CD14-positive monocyte (primary cell): ENCODE measurements around the gene DNAJB13. TPM values are rescaled to one million over a fixed set of nuclear protein-coding genes. Genes with fewer than 3 reads are reported as not detected.
A peak's percentile ranks its signal among the peaks of the same experiment; 100 is the strongest.

ENCODE experiments used
- DNase-seq, 3 donors: peaks; one replicate each; pipeline ENCODE4 v3.0.0-alpha.2; 2011 to 2022
- H2AFZ ChIP-seq: 2 replicates; pipeline ENCODE4 v1.6.0; 2012; ENCODE audit warnings: mild to moderate bottlenecking, low read depth, low read length, inconsistent platforms; ENCODE audit not compliant: insufficient read depth, poor library complexity, severe bottlenecking
- H3K27ac ChIP-seq, 2 donors: 1 replicate in 1 of 2; 2 replicates in 1 of 2; pipeline ENCODE4 v1.5.1; 2012 to 2013; ENCODE audit warnings: low read length in 2 of 2, control low read depth in 1 of 2, inconsistent platforms in 1 of 2, low read depth in 1 of 2, mild to moderate bottlenecking in 1 of 2
- H3K27me3 ChIP-seq, 2 donors: one replicate each; pipeline versions ENCODE4 v1.6.0 to v1.6.1; 2011 to 2013; ENCODE audit warnings: low read length in 2 of 2; ENCODE audit not compliant: control insufficient read depth in 2 of 2, insufficient read depth in 2 of 2
- H3K36me3 ChIP-seq, 2 donors: replicated peaks in 1 of 2; 1 replicate in 1 of 2; 2 replicates in 1 of 2; pipeline versions ENCODE4 v1.5.1 to v1.6.1; 2012 to 2013; ENCODE audit warnings: low read length in 2 of 2, control low read depth in 1 of 2, inconsistent platforms in 1 of 2, mild to moderate bottlenecking in 1 of 2; ENCODE audit not compliant: insufficient read depth in 2 of 2, control insufficient read depth in 1 of 2
- H3K4me1 ChIP-seq, 2 donors: 1 replicate in 1 of 2; 2 replicates in 1 of 2; pipeline versions ENCODE4 v1.5.1 to v1.6.1; 2012 to 2013; ENCODE audit warnings: low read length in 2 of 2, control low read depth in 1 of 2, inconsistent platforms in 1 of 2, mild to moderate bottlenecking in 1 of 2, moderate library complexity in 1 of 2; ENCODE audit not compliant: insufficient read depth in 2 of 2, control insufficient read depth in 1 of 2
- H3K4me2 ChIP-seq: replicated peaks from 2 replicates; pipeline ENCODE3; 2012; ENCODE audit warnings: low read length, moderate library complexity, mild to moderate bottlenecking; ENCODE audit not compliant: poor library complexity, severe bottlenecking; ENCODE audit errors: extremely low read depth
- H3K4me3 ChIP-seq, 3 experiments: fragments of 200-600 bp in 1 of 3; sonication (generic) in 1 of 3; replicated peaks in 1 of 3; 1 replicate in 2 of 3; 2 replicates in 1 of 3; pipeline ENCODE4 v1.5.1; 2011 to 2013; ENCODE audit warnings: low read length in 3 of 3, mild to moderate bottlenecking in 3 of 3, control low read depth in 2 of 3, low read depth in 2 of 3, inconsistent platforms in 1 of 3, moderate library complexity in 1 of 3
- H3K79me2 ChIP-seq: 2 replicates; pipeline ENCODE4 v1.6.0; 2012; ENCODE audit warnings: mild to moderate bottlenecking, control low read depth, inconsistent platforms, low read length, moderate library complexity; ENCODE audit not compliant: insufficient read depth
- H3K9ac ChIP-seq: 2 replicates; pipeline ENCODE4 v1.6.0; 2017; ENCODE audit warnings: low read length, mild to moderate bottlenecking; ENCODE audit not compliant: insufficient read depth, poor library complexity, severe bottlenecking
- H3K9me3 ChIP-seq, 2 donors: replicated peaks in 1 of 2; 1 replicate in 1 of 2; 2 replicates in 1 of 2; pipeline versions ENCODE4 v1.5.1 to v1.6.1; 2012 to 2013; ENCODE audit warnings: low read length in 2 of 2, control low read depth in 1 of 2; ENCODE audit not compliant: control insufficient read depth in 1 of 2, insufficient read depth in 1 of 2
- H4K20me1 ChIP-seq: 2 replicates; pipeline ENCODE4 v1.6.0; 2012; ENCODE audit warnings: mild to moderate bottlenecking, low read length, control low read depth, moderate library complexity; ENCODE audit not compliant: insufficient read depth
- H3K27ac Mint-ChIP-seq, 7 donors: one replicate each; pipeline ENCODE4 v1.8.0; 2020; ENCODE audit warnings: mild to moderate bottlenecking in 7 of 7, mixed read lengths in 7 of 7, moderate library complexity in 6 of 7, inconsistent platforms in 2 of 7
- H3K27me3 Mint-ChIP-seq, 3 donors: one replicate each; pipeline ENCODE4 v1.8.0; 2021 to 2022; ENCODE audit warnings: low read depth in 3 of 3, mild to moderate bottlenecking in 3 of 3, mixed read lengths in 3 of 3, moderate library complexity in 3 of 3, inconsistent platforms in 1 of 3
- H3K36me3 Mint-ChIP-seq, 2 donors: one replicate each; pipeline ENCODE4 v1.8.0; 2020; ENCODE audit warnings: mixed read lengths in 2 of 2, inconsistent platforms in 1 of 2, mild to moderate bottlenecking in 1 of 2
- H3K4me1 Mint-ChIP-seq: one replicate; pipeline ENCODE4 v1.8.0; 2020; ENCODE audit warnings: mild to moderate bottlenecking, mixed read lengths
- H3K4me3 Mint-ChIP-seq, 2 donors: one replicate each; pipeline ENCODE4 v1.8.0; 2020; ENCODE audit warnings: mild to moderate bottlenecking in 2 of 2, mixed read lengths in 2 of 2, moderate library complexity in 1 of 2
- H3K9me3 Mint-ChIP-seq, 7 donors: one replicate each; pipeline ENCODE4 v1.8.0; 2020 to 2022; ENCODE audit warnings: mixed read lengths in 7 of 7, mild to moderate bottlenecking in 6 of 7, moderate library complexity in 6 of 7, inconsistent platforms in 2 of 7
- CTCF ChIP-seq: fragments of 200-600 bp; IDR thresholded peaks from one replicate; pipeline ENCODE4 v1.8.0; 2022; ENCODE audit warnings: antibody characterized with exemption, mild to moderate bottlenecking
- WGBS: methylation state at CpG from one replicate; pipeline ENCODE4 v1.1.5; 2013; ENCODE audit warnings: missing lambda C conversion rate; ENCODE audit not compliant: insufficient coverage; 5-methylcytosine and 5-hydroxymethylcytosine counted together
- intact Hi-C, 2 donors: fragments of 100-400 bp; cut with micrococcal nuclease; formaldehyde crosslinking; loops; one replicate each; pipeline versions ENCODE4 v1.15.0 to v1.15.1; 2023
- polyA plus RNA-seq, 3 donors: library from polyadenylated mRNA; depleted of rRNA in 1 of 3; unstranded in 2 of 3; stranded (reverse) in 1 of 3; fragments of 300-500 nt in 2 of 3; fragments of >200 nt in 1 of 3; fragmentation: Illumina TruSeq in 2 of 3; gene quantifications; 1 replicate in 2 of 3; 2 replicates in 1 of 3; pipeline ENCODE4 v1.2.3, GENCODE V29; 2012 to 2021

The DNAJB13 gene
- polyA plus RNA-seq, 3 donors, result not detected

GRCh38 chr11:74005721-74006517 is 55.1 kb downstream of the DNAJB13 start:
- no peak overlapping the region for H2AFZ ChIP-seq
- H3K4me2 ChIP-seq, result no peak overlapping the region
- intact Hi-C loops, result no loop called here
- peaks cover 4 to 9% of the 10 kb centered on the region in 2 donors for H3K4me1 ChIP-seq
- Mint-ChIP-seq H3K4me1 (peaks cover 9% of the 10 kb centered on the region), H3K27me3 (no peaks in the 10 kb centered on the region), H3K4me3 (no peak overlapping the region), H3K9me3 (no peaks in the 10 kb centered on the region), H3K27ac (peak overlapping the region in 2 of 7 donors; percentile 21 to 33), H3K36me3 (peaks cover 18 to 33% of the 10 kb centered on the region in 2 donors)
- TF ChIP-seq CTCF, result no peak
- no peaks in the 10 kb centered on the region for H4K20me1 ChIP-seq
- no peak overlapping the region for H3K27ac ChIP-seq
- peaks cover 0 to 27% of the 10 kb centered on the region in 2 donors for H3K36me3 ChIP-seq
- no peak for DNase-seq
- no peaks in the 10 kb centered on the region for H3K9me3 ChIP-seq
- H3K4me3 ChIP-seq, result no peak overlapping the region
- H3K27me3 ChIP-seq, result no peaks in the 10 kb centered on the region
- 98% methylated on average over 26 of the region's 29 CpGs for WGBS
- H3K79me2 ChIP-seq, result no peaks in the 10 kb centered on the region
- H3K9ac ChIP-seq, result no peak overlapping the region

- H3K27ac Mint-ChIP-seq, result peak overlapping the region in 3 of 7 donors; percentile 32 to 43 (median 33)
- H3K27me3 ChIP-seq, result no peaks in the 10 kb centered on the region
- peaks cover 18% of the 10 kb centered on the region for H3K4me1 Mint-ChIP-seq
- no peak overlapping the region for H2AFZ ChIP-seq
- no peak overlapping the region for H3K27ac ChIP-seq
- intact Hi-C loops, result no loop called here
- peaks cover 0 to 2% (median 0%) of the 10 kb centered on the region in 3 donors for H3K27me3 Mint-ChIP-seq
- no peaks in the 10 kb centered on the region for H4K20me1 ChIP-seq
- no peaks in the 10 kb centered on the region for H3K9me3 ChIP-seq
- no peaks in the 10 kb centered on the region for H3K79me2 ChIP-seq
- TF ChIP-seq CTCF, result no peak
- WGBS, result 92% methylated on average over 5 of the region's 7 CpGs
- H3K9ac ChIP-seq, result no peak overlapping the region
- H3K4me3 ChIP-seq, result no peak overlapping the region
- peaks cover 19 to 35% of the 10 kb centered on the region in 2 donors for H3K36me3 Mint-ChIP-seq
- peaks cover 4 to 21% of the 10 kb centered on the region in 2 donors for H3K36me3 ChIP-seq
- no peaks in the 10 kb centered on the region for H3K9me3 Mint-ChIP-seq
- no peak overlapping the region for H3K4me2 ChIP-seq
- no peak overlapping the region for H3K4me3 Mint-ChIP-seq
- no peak for DNase-seq
- H3K4me1 ChIP-seq, result peaks cover 4 to 9% of the 10 kb centered on the region in 2 donors
Measured at GRCh38 chr11:74006743-74007304, 56.0 kb downstream of the DNAJB13 start.
